NOMO-1 treated with dmso at 0.1 percent for 144 hours (cell line): Measurements from ENCODE around the gene ZMAT2.
A peak's percentile ranks its signal among the peaks of the same experiment; 100 is the strongest.
"Not testable (repeated sequence)": the region's sequence is repeated elsewhere in the genome, so short reads cannot be mapped to it uniquely, and the experiment has no call there.

Experiments
- DNase-seq: peaks from one replicate; lab custom pipeline; 2025; ENCODE audit not compliant: unreplicated experiment; lab: John Stamatoyannopoulos, UW

ZMAT2 gene

DNA sequence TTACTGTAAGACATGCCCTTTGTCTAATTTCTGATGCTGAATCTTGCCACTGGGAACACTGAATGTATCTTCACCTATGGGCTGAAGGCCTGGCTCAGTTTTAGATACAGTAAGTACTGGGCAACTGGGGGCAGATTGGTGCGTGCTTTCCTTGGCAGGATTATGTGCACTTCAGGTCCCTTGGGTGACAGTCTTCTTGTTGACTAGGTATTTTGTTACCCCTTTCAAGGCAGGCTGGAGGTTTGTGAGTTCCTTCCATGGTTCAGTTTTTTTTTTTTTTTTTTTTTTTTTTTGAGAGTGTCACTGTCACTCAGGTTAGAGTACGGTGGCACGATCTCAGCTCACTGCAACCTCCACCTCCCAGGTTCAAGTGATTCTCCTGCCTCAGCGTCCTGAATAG is 7.6 kb downstream of the ZMAT2 start:
- no peak for DNase-seq

DNA sequence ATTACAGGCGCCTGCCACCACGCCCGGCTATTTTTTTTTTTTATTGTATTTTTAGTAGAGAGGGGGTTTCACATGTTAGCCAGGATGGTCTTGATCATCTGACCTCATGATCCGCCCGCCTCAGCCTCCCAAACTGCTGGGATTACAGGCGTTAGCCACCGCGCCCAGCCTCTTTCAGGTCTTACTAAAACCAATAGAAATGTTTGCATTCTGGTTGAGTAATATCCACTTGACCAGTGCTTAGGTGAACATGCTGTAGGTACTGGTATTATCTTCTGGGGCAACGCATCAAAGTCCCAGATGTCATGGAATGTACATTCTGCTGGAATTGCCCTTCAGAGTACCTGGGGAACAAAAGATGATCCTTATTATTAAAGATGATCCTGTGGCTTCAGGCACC is 8.5 kb downstream of the ZMAT2 start:
- DNase-seq, result not testable (repeated sequence)

DNA sequence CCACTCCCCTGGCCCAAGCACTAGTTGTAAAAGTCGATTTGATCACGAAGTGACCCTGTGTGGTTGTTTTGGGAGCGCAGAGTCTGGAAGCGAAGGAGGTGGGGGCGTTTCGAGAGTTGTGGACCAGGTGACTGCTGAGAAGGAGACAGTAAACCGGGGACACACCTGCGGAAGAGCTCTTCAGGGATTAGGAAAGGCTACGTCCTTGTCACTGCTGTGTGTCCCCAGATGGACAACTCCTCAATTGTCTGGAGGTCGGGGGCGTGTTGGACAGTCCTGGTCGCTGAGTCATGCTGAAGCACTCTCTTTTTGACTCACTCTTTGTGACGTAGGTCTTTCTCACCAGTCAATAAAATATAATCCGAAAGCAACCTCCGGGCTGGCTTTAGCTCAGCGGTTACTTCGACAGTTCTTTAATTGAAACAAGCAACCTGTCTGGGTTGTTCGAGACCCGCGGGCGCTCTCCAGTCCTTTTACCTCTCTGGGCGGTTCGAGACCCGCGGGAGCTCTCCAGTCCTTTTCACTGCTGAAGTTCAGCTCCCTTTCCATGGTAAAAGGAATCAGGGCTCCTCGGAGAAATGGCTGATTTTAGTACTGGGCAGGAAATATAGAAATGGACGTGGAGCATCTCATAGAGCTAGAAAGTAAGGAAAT is 10.8 kb downstream of the ZMAT2 start:
- peak; percentile 81 for DNase-seq

DNA sequence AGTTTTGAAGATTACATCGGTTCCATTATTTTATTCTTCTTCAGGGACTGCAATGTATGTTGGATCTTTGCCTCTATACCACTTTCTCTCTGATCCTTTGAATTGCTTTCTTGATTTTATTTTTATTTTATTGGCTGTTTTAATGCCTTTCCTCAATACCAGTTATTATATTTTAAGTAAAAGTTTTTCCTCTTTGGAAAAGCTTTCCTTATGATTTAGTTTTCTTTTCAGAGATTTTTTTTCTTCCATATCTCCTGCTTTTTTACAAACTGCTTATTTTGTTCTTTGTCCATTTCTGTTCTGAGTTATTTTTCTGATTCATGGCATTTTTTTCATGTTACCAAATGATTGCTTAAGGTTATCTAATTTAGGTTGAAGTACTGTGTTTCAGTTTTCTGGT is 11.5 kb downstream of the ZMAT2 start:
- no peak for DNase-seq

DNA sequence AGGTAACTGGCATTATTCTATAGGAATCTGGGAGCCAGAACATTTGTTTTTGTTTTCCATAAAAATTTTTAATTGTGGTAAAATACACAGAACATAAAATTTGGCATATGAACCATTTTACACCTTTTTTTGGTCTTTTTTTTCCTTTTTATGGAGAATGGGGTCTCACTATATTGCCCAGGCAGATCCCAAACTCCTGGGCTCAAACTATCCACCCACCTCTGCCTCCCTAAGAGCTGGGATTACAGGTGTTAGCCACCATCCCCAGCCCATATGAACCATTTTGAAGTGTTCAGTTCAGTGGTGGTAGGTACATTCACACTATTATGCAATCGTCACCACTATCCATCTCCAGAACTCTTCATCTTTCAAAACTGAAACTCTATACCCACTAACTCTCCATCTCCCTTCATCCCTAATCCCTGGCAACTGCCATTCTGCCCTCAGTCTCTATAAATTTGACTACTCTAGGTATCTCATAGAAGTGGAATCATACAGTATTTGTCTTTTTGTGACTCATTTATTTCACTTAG is 13.4 kb downstream of the ZMAT2 start:
- no peak for DNase-seq

DNA sequence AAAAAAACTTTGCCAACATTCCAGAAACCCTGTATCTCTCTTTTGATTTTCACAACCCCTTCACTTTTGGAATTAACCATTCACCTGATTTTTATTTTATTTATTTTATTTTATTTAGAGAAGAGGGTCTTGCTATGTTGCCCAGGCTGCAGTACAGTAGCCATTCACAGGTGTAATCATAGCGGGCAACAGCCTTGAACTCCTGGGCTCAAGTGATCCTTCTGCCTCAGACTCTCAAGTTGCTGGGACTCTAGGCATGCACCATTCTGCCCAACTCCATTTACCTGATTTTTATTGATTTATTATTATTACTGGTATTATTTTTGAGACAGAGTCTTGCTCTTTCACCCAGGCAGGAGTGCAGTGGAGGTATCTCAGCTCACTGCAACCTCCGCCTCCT is 16.0 kb downstream of the ZMAT2 start:
- not testable (repeated sequence) for DNase-seq

GRCh38 chr5:140718266-140718592 is 18.0 kb downstream of the ZMAT2 start:
- no peak for DNase-seq

GRCh38 chr5:140720738-140721137 is 20.5 kb downstream of the ZMAT2 start:
- DNase-seq, result peak; percentile 1

DNA sequence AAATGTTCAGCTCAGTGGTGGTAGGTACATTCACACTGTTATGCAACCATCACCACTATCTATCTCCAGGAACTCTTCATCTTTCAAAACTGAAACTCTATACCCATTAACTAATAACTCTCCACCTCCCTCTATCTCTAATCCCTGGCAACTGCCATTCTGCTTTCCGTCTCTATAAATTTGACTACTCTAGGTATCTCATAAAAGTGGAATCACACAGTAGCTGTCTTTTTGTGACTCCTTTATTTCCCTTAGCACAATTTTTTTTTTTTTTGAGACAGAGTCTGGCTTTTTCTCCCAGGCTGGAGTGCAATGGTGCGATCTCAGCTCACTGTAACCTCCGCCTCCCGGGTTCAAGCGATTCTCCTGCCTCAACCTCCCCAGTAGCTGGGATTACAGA is 21.1 kb downstream of the ZMAT2 start:
- not testable (repeated sequence) for DNase-seq

- peak; percentile 43 for DNase-seq
Measured at GRCh38 chr5:140725799-140726471, 25.7 kb downstream of the ZMAT2 start.

GRCh38 chr5:140733098-140733497 is 32.9 kb downstream of the ZMAT2 start:
- no peak for DNase-seq

DNA sequence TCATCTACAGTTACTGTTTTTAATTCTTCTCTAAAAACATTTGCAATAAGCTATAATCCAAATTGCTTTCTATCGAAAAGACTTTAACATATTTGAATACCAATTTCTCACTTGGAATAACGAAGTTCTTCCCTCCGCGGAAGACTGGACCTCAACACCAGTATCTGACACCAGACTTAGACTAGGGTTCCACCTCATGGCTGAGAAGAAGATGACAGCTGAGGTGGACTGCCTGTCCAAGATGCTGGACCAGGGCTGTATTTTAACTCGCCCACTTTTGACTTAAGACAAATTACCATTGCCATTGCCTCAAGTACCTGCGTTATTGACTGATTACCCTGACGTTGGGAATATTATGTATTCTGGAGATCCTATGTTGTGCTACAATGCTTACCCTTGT is 34.1 kb downstream of the ZMAT2 start:
- DNase-seq, result no peak

- DNase-seq, result no peak
Measured at GRCh38 chr5:140737486-140737885, 37.2 kb downstream of the ZMAT2 start.

GRCh38 chr5:140741967-140742366 is 41.7 kb downstream of the ZMAT2 start:
- DNase-seq, result no peak

- DNase-seq, result no peak
Measured at GRCh38 chr5:140753561-140753960, 53.3 kb downstream of the ZMAT2 start.
